SK-N-MC (cell line): ENCODE data around the gene BTBD19.
A peak's percentile ranks its signal among the peaks of the same experiment; 100 is the strongest.
"Not testable (repeated sequence)": the region's sequence is repeated elsewhere in the genome, so short reads cannot be mapped to it uniquely, and the experiment has no call there.

Experiments used
- DNase-seq: peaks from one replicate; pipeline ENCODE4 v3.0.0-alpha.2; 2011; ENCODE audit warnings: low read depth, low spot score
- H3K27ac ChIP-seq: fragments of 200-600 bp; sonication (generic); 2 replicates; pipeline ENCODE4 v1.5.1; 2016; ENCODE audit warnings: mixed run types
- H3K36me3 ChIP-seq: fragments of 200-600 bp; sonication (generic); 2 replicates; pipeline ENCODE4 v1.6.1; 2017; ENCODE audit warnings: antibody characterized with exemption, low read length, mixed read lengths; ENCODE audit not compliant: insufficient read depth
- H3K4me3 ChIP-seq: fragments of 200-600 bp; sonication (generic); 2 replicates; pipeline ENCODE4 v1.5.1; 2016
- H3K9ac ChIP-seq: fragments of 200-600 bp; sonication (generic); 2 replicates; pipeline ENCODE4 v1.8.0; 2017; ENCODE audit warnings: mixed run types, mixed read lengths; ENCODE audit not compliant: insufficient read length
- H3K9me3 ChIP-seq: fragments of 200-600 bp; sonication (generic); 2 replicates; pipeline ENCODE4 v1.6.1; 2017; ENCODE audit warnings: low read depth, mild to moderate bottlenecking, antibody characterized with exemption, low read length, moderate library complexity, mixed read lengths
- EZH2 ChIP-seq: fragments of 200-600 bp; sonication (generic); IDR thresholded peaks from one replicate; pipeline ENCODE4 v1.6.1; 2017; ENCODE audit warnings: antibody characterized with exemption
- FOXP2 ChIP-seq: optimal IDR thresholded peaks from 2 replicates; pipeline ENCODE3; 2011; ENCODE audit warnings: mild to moderate bottlenecking, moderate library complexity; ENCODE audit not compliant: insufficient read depth; ENCODE audit errors: extremely low read length, control extremely low read depth
- POLR2AphosphoS5 ChIP-seq: IDR thresholded peaks from 2 replicates; pipeline ENCODE4 v1.6.1; 2012; ENCODE audit warnings: mild to moderate bottlenecking, low read depth, low read length, borderline replicate concordance

The BTBD19 gene

GRCh38 chr1:44808063-44808937 is at the start of gene BTBD19:
BTBD19 (plus strand) TSS chr1:44808523; CDS start chr1:44808821, 298 bp downstream.
- H3K9me3 ChIP-seq: no peaks in the 10 kb centered on the region
- peak within 1 kb of the TSS; percentile 76 for H3K27ac ChIP-seq
- TF ChIP-seq FOXP2 (no peak), EZH2 (no peak), POLR2AphosphoS5 (no peak)
- H3K4me3 ChIP-seq: peak within 1 kb of the TSS; percentile 28
- DNase-seq: no peak
- peak within 1 kb of the TSS; percentile 41 for H3K9ac ChIP-seq
- no peaks in the 10 kb centered on the region; the same call in 1 of the 2 replicates for H3K36me3 ChIP-seq

- TF ChIP-seq EZH2 (no peak), FOXP2 (no peak)
- DNase-seq: no peak
- no peak overlapping the region for H3K9ac ChIP-seq
- no peaks in the 10 kb centered on the region for H3K9me3 ChIP-seq
- H3K4me3 ChIP-seq: no peak overlapping the region
- H3K36me3 ChIP-seq: peaks cover 91% of the 10 kb centered on the region
- H3K27ac ChIP-seq: no peak overlapping the region
Observed at GRCh38 chr1:44759077-44759476, 49.2 kb upstream of the BTBD19 start.

GRCh38 chr1:44760876-44761275 is 47.4 kb upstream of the BTBD19 start:
- no peak overlapping the region for H3K4me3 ChIP-seq
- H3K27ac ChIP-seq: no peak overlapping the region
- no peak overlapping the region for H3K9ac ChIP-seq
- H3K9me3 ChIP-seq: no peaks in the 10 kb centered on the region
- peaks cover 86% of the 10 kb centered on the region for H3K36me3 ChIP-seq
- DNase-seq: no peak
- TF ChIP-seq FOXP2 (no peak), EZH2 (no peak), POLR2AphosphoS5 (no peak)

- H3K9me3 ChIP-seq, DNase-seq, H3K9ac ChIP-seq, H3K4me3 ChIP-seq, H3K27ac ChIP-seq: not testable (repeated sequence)
- H3K36me3 ChIP-seq: peaks cover 51% of the 10 kb centered on the region
Observed at GRCh38 chr1:44766421-44766820, 41.9 kb upstream of the BTBD19 start.

GRCh38 chr1:44775078-44775929 is 33.0 kb upstream of the BTBD19 start, which contains the start of gene RPS8:
RPS8 (plus strand) TSS chr1:44775540; CDS start chr1:44775597, 57 bp downstream.
- TF ChIP-seq FOXP2: no peak
- peak; percentile 99 for TF ChIP-seq POLR2AphosphoS5
- no peak for TF ChIP-seq EZH2
- Histone ChIP-seq H3K27ac (peak within 1 kb of the TSS; percentile 94), H3K36me3 (peaks cover 46% of the 10 kb centered on the region), H3K9ac (peak within 1 kb of the TSS; percentile 100), H3K4me3 (peak within 1 kb of the TSS; percentile 91), H3K9me3 (no peaks in the 10 kb centered on the region)
- DNase-seq: peak; percentile 64

- Histone ChIP-seq H3K4me3 (peak overlapping the region; percentile 91), H3K36me3 (peaks cover 54% of the 10 kb centered on the region), H3K9ac (peak overlapping the region; percentile 100), H3K9me3 (no peaks in the 10 kb centered on the region), H3K27ac (peak overlapping the region; percentile 94)
- TF ChIP-seq FOXP2 (no peak), POLR2AphosphoS5 (peak; percentile 41; the same call in 1 of the 2 replicates)
- DNase-seq: no peak
Observed at GRCh38 chr1:44775930-44776729, 32.2 kb upstream of the BTBD19 start.

GRCh38 chr1:44776730-44777068 is 31.6 kb upstream of the BTBD19 start:
- peaks cover 60% of the 10 kb centered on the region for H3K36me3 ChIP-seq
- no peak for TF ChIP-seq POLR2AphosphoS5
- no peak for TF ChIP-seq EZH2
- TF ChIP-seq FOXP2: no peak
- peak overlapping the region; percentile 94 for H3K27ac ChIP-seq
- H3K9ac ChIP-seq: peak overlapping the region; percentile 100
- DNase-seq: no peak
- no peaks in the 10 kb centered on the region for H3K9me3 ChIP-seq
- peak overlapping the region; percentile 91 for H3K4me3 ChIP-seq

GRCh38 chr1:44777547-44777946 is 30.8 kb upstream of the BTBD19 start:
- Histone ChIP-seq H3K4me3 (peak overlapping the region; percentile 91), H3K27ac (peak overlapping the region; percentile 94), H3K9ac (peak overlapping the region; percentile 100), H3K9me3 (no peaks in the 10 kb centered on the region), H3K36me3 (peaks cover 64% of the 10 kb centered on the region)
- no peak for DNase-seq
- TF ChIP-seq POLR2AphosphoS5: no peak
- no peak for TF ChIP-seq FOXP2
- no peak for TF ChIP-seq EZH2
